Epidermal melanocyte (primary cell): ENCODE measurements around the gene RIN3.

Experiments
- DNase-seq: peaks from one replicate; pipeline ENCODE4 v3.0.0; 2011; ENCODE audit warnings: low spot score; ENCODE audit not compliant: insufficient read length

Gene RIN3

GRCh38 chr14:92710001-92710341 is 196.4 kb downstream of the RIN3 start:
- DNase-seq: no peak

- DNase-seq: no peak
These were observed 198.5 kb downstream of the RIN3 start for GRCh38 chr14:92711976-92712653.

- no peak for DNase-seq
These were observed 199.1 kb downstream of the RIN3 start for GRCh38 chr14:92712654-92713051.

GRCh38 chr14:92714739-92715307 is 201.2 kb downstream of the RIN3 start:
- peak; percentile 77 for DNase-seq

- no peak for DNase-seq
These were observed 202.6 kb downstream of the RIN3 start for GRCh38 chr14:92716131-92716530.

GRCh38 chr14:92717571-92718042 is 204.0 kb downstream of the RIN3 start:
- no peak for DNase-seq

GRCh38 chr14:92718664-92719063 is 205.1 kb downstream of the RIN3 start:
- no peak for DNase-seq

GRCh38 chr14:92719421-92719820 is 205.8 kb downstream of the RIN3 start:
- no peak for DNase-seq

GRCh38 chr14:92719890-92720323 is 206.3 kb downstream of the RIN3 start:
- DNase-seq: no peak

GRCh38 chr14:92724516-92725340 is 211.1 kb downstream of the RIN3 start:
- no peak for DNase-seq

GRCh38 chr14:92726135-92726932 is 212.8 kb downstream of the RIN3 start:
- no peak for DNase-seq

- DNase-seq: no peak
These were observed 213.3 kb downstream of the RIN3 start for GRCh38 chr14:92726933-92727262.

GRCh38 chr14:92728759-92729364 is 215.3 kb downstream of the RIN3 start:
- no peak for DNase-seq

GRCh38 chr14:92729634-92730358 is 216.2 kb downstream of the RIN3 start:
- no peak for DNase-seq

- DNase-seq: no peak
These were observed 218.1 kb downstream of the RIN3 start for GRCh38 chr14:92731622-92732115.

- no peak for DNase-seq
These were observed 219.4 kb downstream of the RIN3 start for GRCh38 chr14:92733007-92733406.

GRCh38 chr14:92734618-92735017 is 221.0 kb downstream of the RIN3 start:
- no peak for DNase-seq

GRCh38 chr14:92735344-92735743 is 221.8 kb downstream of the RIN3 start:
- no peak for DNase-seq

- DNase-seq: no peak
These were observed 223.6 kb downstream of the RIN3 start for GRCh38 chr14:92737206-92737605.

GRCh38 chr14:92737619-92738188 is 224.1 kb downstream of the RIN3 start:
- DNase-seq: no peak
